Kidney tubule cell (primary cell): Measurements from ENCODE around the gene RENBP.

Experiments
- DNase-seq: peaks from one replicate; pipeline ENCODE4 v3.0.0-alpha.2; 2018; ENCODE audit warnings: low spot score

RENBP gene

DNA sequence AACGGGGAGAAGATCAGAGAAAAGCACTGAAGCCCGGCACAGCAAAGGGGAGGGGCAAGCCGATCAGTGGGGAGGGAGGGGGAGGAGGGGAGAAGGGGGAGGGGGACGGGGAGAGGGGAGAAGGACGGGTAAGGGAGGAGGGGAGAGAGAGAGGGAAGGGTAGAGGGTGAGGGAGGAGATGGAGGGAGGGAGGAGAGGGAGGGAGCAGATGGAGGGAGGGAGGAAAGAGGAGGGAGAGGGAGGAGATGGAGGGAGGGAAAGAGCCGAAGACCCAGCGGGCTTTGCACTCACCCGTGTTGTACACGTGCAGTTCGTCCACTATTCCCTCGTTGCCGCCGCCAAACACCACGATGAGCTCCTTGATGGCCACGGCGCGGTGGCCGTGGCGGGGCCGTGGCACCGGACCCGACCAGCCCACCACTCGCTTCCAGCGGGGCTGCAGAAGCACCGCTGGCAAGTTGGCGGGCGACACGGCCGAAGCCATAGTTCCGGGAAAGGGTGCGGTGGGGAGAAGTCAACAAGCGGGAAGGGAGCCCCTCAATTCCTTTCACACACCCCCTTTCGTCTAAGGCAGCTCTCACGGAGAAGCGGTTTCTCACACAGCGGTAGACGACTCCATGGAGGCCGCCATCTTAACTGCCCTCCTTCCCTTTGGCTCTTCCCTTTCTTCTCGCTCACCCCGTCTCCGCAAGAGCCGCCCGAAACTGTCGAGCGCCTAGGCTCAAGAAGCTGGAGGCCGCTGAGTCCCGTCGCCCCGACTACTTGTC is 26.1 kb upstream of the RENBP start:
- DNase-seq, result peak; percentile 54

DNA sequence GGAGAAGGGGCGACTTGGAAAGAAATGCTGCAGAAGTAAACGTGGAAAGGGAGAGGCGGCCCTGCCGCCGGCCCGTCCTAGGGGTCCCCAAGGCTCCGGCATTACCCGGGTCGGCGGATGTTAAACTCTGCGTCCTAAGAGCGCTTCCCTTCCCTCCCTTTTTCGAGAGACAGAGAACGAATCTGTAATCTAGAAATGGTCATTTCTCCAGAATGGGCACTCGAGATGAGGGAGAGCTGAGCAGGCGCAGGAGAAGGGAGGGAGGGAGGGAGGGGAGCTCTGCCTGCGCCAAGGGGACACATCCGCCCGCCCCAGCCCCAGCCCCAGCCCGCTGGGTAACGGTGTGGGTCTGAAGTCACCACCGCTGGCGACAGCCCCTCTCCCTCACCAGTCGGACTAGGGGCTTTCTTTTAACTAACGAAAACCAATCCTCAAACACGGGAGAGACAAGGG is 25.5 kb upstream of the RENBP start:
- DNase-seq, result peak; percentile 20

DNA sequence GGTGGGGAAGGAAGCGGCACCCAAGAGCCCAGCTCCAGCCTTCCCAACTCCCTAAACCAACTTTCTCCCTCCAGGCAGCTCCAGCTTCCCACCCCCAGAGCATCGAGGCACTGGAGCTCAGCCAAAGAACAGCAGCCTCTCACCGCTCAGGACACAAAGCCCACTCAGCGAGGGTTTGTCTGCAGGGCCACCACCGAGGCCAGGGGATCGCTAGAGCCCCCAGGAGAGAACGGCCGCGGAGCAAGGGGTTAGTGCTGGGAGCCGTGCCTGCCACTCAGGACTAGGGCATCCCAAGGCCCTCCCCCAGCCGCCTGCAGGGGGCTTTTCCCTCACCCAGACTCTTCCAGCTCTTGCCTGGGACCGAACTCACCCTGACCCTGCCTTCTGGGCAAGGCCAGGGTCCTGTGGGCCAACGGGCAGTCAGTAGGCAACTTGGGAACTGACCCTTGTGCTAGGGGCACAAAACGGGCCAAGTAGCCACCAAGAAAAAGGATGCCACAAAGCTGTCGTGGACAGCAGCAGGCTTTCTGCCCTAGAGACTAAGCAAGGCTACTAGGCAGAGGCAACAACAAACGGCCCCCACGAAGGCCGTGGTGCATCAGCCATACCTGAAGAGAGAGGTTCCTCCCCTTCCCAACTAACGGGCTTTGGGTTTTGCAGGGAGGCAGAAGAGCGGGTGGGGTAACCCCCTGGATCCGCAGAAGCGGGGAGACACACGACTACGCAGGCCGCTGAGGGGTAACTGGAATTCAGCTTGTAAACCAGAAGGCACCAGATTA is 24.9 kb upstream of the RENBP start:
- DNase-seq, result no peak

GRCh38 chrX:153968754-153969124 is 24.3 kb upstream of the RENBP start:
- DNase-seq, result no peak

DNA sequence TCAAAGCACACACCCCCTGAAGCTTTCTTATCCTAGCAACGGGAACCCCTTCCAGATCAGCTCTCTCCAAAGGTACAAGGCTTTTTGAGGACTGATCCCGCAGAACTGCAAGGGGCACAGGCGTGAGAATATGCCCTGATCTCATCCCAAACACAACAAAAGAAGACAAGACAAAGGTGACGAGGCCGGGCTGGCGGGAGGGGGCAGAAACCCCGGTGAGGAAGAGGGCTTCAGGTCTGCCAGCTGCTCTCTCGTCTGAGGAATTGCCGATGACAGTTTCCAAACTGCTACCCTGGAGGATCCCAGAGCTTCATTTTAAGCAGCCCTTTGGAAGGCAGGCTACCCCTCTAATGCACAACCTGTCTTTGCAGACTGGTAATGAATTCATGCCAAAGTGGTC is 23.8 kb upstream of the RENBP start:
- DNase-seq, result no peak

DNA sequence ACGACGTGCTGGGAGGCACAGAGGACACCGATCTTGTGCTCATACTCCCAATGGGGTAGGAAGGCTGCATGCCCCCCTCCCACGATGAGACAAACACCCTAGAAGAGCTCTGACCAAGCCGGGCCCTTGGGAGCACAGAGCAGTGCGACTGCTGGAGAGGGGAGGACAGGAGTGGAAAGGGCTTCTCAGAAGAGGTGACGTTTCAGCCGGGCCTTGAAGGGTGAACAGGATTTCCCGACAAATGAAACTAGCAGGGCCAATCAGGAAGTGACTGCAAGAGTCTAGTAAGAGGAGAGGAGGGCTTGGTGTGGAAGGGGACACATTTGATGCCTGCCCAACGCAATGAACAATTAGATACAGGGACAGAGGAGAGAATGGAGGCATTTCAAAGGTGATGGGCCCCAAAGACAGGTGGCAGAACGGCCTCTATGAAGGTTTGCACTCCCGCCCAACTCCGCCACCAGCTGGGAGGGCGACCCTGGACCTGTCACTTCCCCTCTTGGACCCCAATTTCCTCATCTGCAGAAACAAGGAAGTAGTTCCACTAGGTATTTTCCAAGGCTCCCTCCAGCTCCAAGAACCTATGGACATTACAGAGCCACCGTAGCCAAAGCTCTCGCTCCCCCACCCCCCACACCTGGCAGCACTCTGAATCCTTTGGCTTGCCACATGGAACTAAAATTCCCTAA is 23.2 kb upstream of the RENBP start:
- DNase-seq, result no peak

GRCh38 chrX:153966841-153967535 is 22.5 kb upstream of the RENBP start:
- DNase-seq, result no peak

- DNase-seq, result no peak
Measured at GRCh38 chrX:153966283-153966688, 21.8 kb upstream of the RENBP start.

DNA sequence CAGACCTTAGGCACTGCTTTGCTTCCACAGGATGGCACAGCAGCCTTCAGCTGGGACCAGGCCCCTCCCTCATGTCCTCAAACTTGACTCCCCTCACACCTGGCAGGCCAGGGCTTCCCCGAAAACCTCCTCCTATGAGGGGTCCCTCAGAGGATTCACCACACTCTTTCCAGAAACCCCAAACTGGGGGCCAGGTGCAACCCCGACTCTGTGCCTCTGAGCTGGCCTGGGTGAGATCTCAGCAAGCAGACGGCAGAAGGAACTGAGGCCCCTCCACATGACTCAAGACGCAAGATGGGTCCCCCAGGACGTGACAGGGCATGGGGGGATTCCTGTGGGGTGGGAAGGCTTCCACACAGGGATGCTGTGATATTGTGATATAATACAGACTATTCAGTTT is 21.0 kb upstream of the RENBP start:
- DNase-seq, result no peak

- DNase-seq, result no peak
Measured at GRCh38 chrX:153964105-153964504, 19.7 kb upstream of the RENBP start.

- DNase-seq, result no peak
Measured at GRCh38 chrX:153963546-153963945, 19.1 kb upstream of the RENBP start.

DNA sequence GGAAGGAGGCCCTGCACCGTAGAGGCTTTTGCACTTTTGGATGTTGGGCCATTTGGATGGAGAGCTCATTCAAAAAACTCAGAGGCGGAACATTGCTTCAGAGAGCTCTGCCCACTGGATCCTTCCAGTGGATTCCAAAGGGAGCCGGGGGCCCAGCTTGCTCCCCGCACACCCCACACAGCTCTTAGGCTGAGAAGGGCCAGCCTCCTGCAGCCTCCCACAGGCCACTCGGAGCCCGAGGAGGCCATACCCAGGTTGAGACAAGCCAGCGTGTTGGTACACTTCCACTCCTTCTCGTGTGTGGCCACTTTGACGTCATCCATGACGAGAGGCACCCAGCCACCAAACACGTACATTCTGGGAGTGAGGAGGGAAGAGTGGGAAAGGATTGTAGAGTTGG is 16.8 kb upstream of the RENBP start:
- no peak for DNase-seq

- no peak for DNase-seq
Measured at GRCh38 chrX:153960786-153961185, 16.3 kb upstream of the RENBP start.

GRCh38 chrX:153960077-153960476 is 15.6 kb upstream of the RENBP start:
- no peak for DNase-seq

GRCh38 chrX:153959649-153960048 is 15.2 kb upstream of the RENBP start:
- no peak for DNase-seq

- DNase-seq, result no peak
Measured at GRCh38 chrX:153958605-153959004, 14.2 kb upstream of the RENBP start.

GRCh38 chrX:153957224-153957623 is 12.8 kb upstream of the RENBP start:
- no peak for DNase-seq

DNA sequence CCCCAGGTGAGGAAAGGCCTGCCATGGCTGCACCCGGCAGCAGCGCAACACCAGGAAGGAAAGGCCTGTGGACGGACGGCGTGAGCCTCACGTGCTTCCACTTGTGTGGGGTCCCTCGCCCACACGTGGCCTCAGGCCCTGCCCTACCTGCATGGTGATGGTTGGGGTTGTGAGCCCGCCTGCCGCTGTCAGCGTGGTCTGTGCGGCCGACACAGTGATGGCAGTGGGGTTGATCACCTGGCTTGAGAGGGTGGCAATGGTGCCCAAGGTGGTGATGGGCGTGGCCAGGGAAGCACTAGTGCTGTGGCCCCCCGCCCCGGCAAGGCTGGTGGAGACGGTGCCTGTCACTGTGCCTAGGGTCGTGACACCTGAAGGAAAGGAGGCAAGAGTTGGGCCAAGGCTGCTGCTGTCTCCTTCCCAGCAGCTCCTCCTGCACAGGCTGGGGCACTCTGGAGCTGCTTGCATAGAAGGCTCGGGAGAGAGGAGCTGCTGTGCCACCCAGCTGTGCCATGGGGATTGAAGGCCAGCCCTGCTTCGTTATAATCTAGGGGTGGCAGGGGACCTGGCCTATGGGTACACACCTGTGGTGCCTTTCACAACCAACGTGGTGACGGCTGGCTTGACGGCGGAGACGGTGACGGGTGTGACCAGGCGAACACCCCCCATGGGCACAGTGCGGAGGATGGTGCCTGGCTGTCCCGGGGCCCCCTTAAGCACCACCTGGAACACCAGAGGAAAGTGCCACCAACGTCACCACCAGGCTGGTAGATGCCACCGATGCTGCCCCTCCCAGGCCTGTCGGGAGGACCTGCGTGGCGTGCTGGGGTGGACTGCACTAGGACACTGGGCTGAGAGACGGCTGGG is 11.8 kb upstream of the RENBP start:
- no peak for DNase-seq

DNA sequence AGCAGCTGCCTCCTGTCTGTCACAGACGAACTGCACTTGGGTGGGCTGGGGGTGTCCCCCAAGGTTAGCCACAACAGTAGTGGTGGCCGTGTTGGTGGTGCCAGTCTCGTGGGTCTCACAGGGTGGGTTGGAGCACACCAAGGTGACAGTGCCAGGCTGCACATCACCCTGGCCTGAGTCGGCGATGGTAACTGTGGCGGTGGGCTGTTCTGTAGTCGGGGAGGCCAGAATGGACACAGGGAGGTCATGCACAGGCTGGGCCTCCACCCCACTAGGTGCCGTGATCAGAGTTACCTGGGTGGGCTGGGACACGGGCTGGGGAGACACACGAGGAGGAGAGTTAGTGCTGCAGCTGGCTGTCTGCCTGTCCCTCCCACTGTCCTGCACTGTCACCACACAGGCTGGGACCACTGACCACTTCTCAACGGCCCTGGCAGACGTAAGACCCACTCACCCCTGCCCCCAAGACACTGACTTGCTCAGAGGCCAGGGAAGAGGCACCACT is 10.8 kb upstream of the RENBP start:
- no peak for DNase-seq

- no peak for DNase-seq
Measured at GRCh38 chrX:153954558-153955227, 10.2 kb upstream of the RENBP start.
